PC-9 (cell line): ENCODE results near the gene SCN10A. TPM values are rescaled to one million over a fixed set of nuclear protein-coding genes. Genes with fewer than 3 reads are reported as not detected.

Experiments
- BruUV-seq: library from RNA; stranded (reverse); fragments of 400-500 nt; replicated peaks from 2 replicates; lab custom pipeline; 2021; lab: Mats Ljungman, UMichigan
- CTCF ChIA-PET: fragments of 300-600 bp; sonication (Branson Sonifier 250); formaldehyde crosslinking; loops from one replicate; lab custom pipeline; 2022; ENCODE audit warnings: antibody characterized with exemption; lab: Charles Lee
- POLR2A ChIA-PET: fragments of 300-600 bp; sonication (Branson Sonifier 250); formaldehyde crosslinking; loops from one replicate; lab custom pipeline; 2022; ENCODE audit warnings: antibody characterized with exemption; ENCODE audit not compliant: unreplicated experiment; lab: Charles Lee
- DNase-seq, 2 experiments: peaks; one replicate each; pipeline versions ENCODE4 v3.0.0 to v3.0.0-alpha.2; 2015 to 2022; ENCODE audit warnings: mixed read lengths in 1 of 2
- H2AFZ ChIP-seq: fragments of 200-600 bp; sonication (generic); 2 replicates; pipeline ENCODE4 v1.8.1; 2017; ENCODE audit warnings: antibody characterized with exemption
- H3F3A ChIP-seq: fragments of 200-600 bp; sonication (generic); 2 replicates; pipeline ENCODE4 v1.8.1; 2017; ENCODE audit warnings: antibody characterized with exemption, mild to moderate bottlenecking, low read depth; ENCODE audit not compliant: insufficient read depth
- H3K27ac ChIP-seq: fragments of 200-600 bp; sonication (generic); 2 replicates; pipeline ENCODE4 v1.6.1; 2016; ENCODE audit warnings: mixed run types
- H3K27me3 ChIP-seq: fragments of 200-600 bp; sonication (generic); 2 replicates; pipeline ENCODE4 v1.6.1; 2016; ENCODE audit warnings: low read depth, mixed run types; ENCODE audit not compliant: insufficient read depth
- H3K36me3 ChIP-seq: fragments of 200-600 bp; sonication (generic); 2 replicates; pipeline ENCODE4 v1.6.1; 2016; ENCODE audit warnings: low read depth, mixed run types
- H3K4me1 ChIP-seq: fragments of 200-600 bp; sonication (generic); replicated peaks from 2 replicates; pipeline ENCODE4 v1.6.1; 2016; ENCODE audit warnings: mixed run types; ENCODE audit not compliant: insufficient read depth
- H3K4me2 ChIP-seq: fragments of 200-600 bp; sonication (generic); 2 replicates; pipeline ENCODE4 v1.6.1; 2017; ENCODE audit warnings: mixed run types
- H3K4me3 ChIP-seq: fragments of 200-600 bp; sonication (generic); 2 replicates; pipeline ENCODE4 v1.6.1; 2016; ENCODE audit warnings: mixed run types
- H3K79me2 ChIP-seq: fragments of 200-600 bp; sonication (generic); 2 replicates; pipeline ENCODE4 v1.6.1; 2017; ENCODE audit warnings: low read depth, mixed run types
- H3K9me2 ChIP-seq: fragments of 200-600 bp; sonication (generic); 2 replicates; pipeline ENCODE4 v1.8.1; 2017; ENCODE audit warnings: mild to moderate bottlenecking; ENCODE audit not compliant: insufficient read depth
- H3K9me3 ChIP-seq: fragments of 200-600 bp; sonication (generic); 2 replicates; pipeline ENCODE4 v1.8.1; 2016; ENCODE audit warnings: low read depth; ENCODE audit not compliant: insufficient read depth
- H4K20me1 ChIP-seq: fragments of 200-600 bp; sonication (generic); 2 replicates; pipeline ENCODE4 v1.8.1; 2017; ENCODE audit not compliant: insufficient read depth
- CTCF ChIP-seq: fragments of 200-600 bp; sonication (generic); conservative IDR thresholded peaks from 2 replicates; pipeline ENCODE4 v1.6.1; 2017; ENCODE audit warnings: mixed run types, antibody characterized with exemption, mild to moderate bottlenecking, moderate library complexity
- EZH2 ChIP-seq: fragments of 200-600 bp; sonication (generic); IDR thresholded peaks from 2 replicates; pipeline ENCODE4 v1.8.0; 2017; ENCODE audit warnings: antibody characterized with exemption, low read depth
- intact Hi-C: fragments of 100-400 bp; cut with micrococcal nuclease; formaldehyde crosslinking; loops from one replicate; pipeline ENCODE4 v1.10.0; 2022; ENCODE audit not compliant: unreplicated experiment
- total RNA-seq: library from RNA; stranded (reverse); gene quantifications from 2 replicates; pipeline ENCODE4 v1.2.3, GENCODE V29; 2021

Gene SCN10A
- total RNA-seq, 1 experiment from 2014 or later, result not detected

GRCh38 chr3:38728008-38728407 is 88.0 kb downstream of the SCN10A start:
- Histone ChIP-seq H3K4me3 (no peak overlapping the region), H3K27ac (no peak overlapping the region), H3K9me3 (no peaks in the 10 kb centered on the region), H3K4me1 (no peaks in the 10 kb centered on the region), H3K79me2 (no peaks in the 10 kb centered on the region), H4K20me1 (no peaks in the 10 kb centered on the region), H3K4me2 (no peak overlapping the region), H2AFZ (no peak overlapping the region), H3K36me3 (no peaks in the 10 kb centered on the region), H3K9me2 (no peaks in the 10 kb centered on the region), H3K27me3 (peaks cover 19% of the 10 kb centered on the region; the same call in 1 of the 2 replicates), H3F3A (no peaks in the 10 kb centered on the region)
- DNase-seq, result no peak
- CTCF ChIA-PET, result no interaction called here
- TF ChIP-seq CTCF (no peak), EZH2 (no peak)
- POLR2A ChIA-PET, result no interaction called here
- intact Hi-C loops, result no loop called here
- no TSS peak for BruUV-seq

- Histone ChIP-seq H3K27me3 (peaks cover 23% of the 10 kb centered on the region; the same call in 1 of the 2 replicates), H3K4me1 (no peaks in the 10 kb centered on the region), H3K9me2 (no peaks in the 10 kb centered on the region), H2AFZ (no peak overlapping the region), H3K79me2 (no peaks in the 10 kb centered on the region), H3K4me3 (no peak overlapping the region), H3K27ac (no peak overlapping the region), H3K9me3 (no peaks in the 10 kb centered on the region), H3K4me2 (no peak overlapping the region), H3K36me3 (no peaks in the 10 kb centered on the region), H3F3A (no peaks in the 10 kb centered on the region), H4K20me1 (no peaks in the 10 kb centered on the region)
- intact Hi-C loops, result no loop called here
- ChIA-PET CTCF (no interaction called here), POLR2A (no interaction called here)
- no peak for DNase-seq
- no peak for TF ChIP-seq EZH2
- no TSS peak for BruUV-seq
Measured at GRCh38 chr3:38726751-38727150, 89.3 kb downstream of the SCN10A start.

GRCh38 chr3:38725726-38726419 is 90.1 kb downstream of the SCN10A start:
- ChIA-PET CTCF (no interaction called here), POLR2A (no interaction called here)
- Histone ChIP-seq H3K27me3 (peaks cover 32% of the 10 kb centered on the region), H3K4me2 (no peak overlapping the region), H3K4me1 (no peaks in the 10 kb centered on the region), H3K79me2 (no peaks in the 10 kb centered on the region), H3K9me3 (no peaks in the 10 kb centered on the region), H3K36me3 (no peaks in the 10 kb centered on the region), H4K20me1 (no peaks in the 10 kb centered on the region), H3K9me2 (no peaks in the 10 kb centered on the region), H3F3A (no peaks in the 10 kb centered on the region), H2AFZ (no peak overlapping the region), H3K27ac (no peak overlapping the region), H3K4me3 (no peak overlapping the region)
- no TSS peak for BruUV-seq
- TF ChIP-seq EZH2 (no peak), CTCF (no peak)
- DNase-seq, result no peak
- intact Hi-C loops, result no loop called here

GRCh38 chr3:38724392-38724736 is 91.7 kb downstream of the SCN10A start:
- Histone ChIP-seq H3K4me2 (no peak overlapping the region), H3K4me3 (no peak overlapping the region), H3K79me2 (no peaks in the 10 kb centered on the region), H4K20me1 (no peaks in the 10 kb centered on the region), H3F3A (no peaks in the 10 kb centered on the region), H2AFZ (no peak overlapping the region), H3K9me2 (no peaks in the 10 kb centered on the region), H3K9me3 (no peaks in the 10 kb centered on the region), H3K27ac (no peak overlapping the region), H3K4me1 (no peaks in the 10 kb centered on the region), H3K36me3 (no peaks in the 10 kb centered on the region), H3K27me3 (peaks cover 46% of the 10 kb centered on the region)
- intact Hi-C loops, result no loop called here
- DNase-seq, result no peak
- ChIA-PET POLR2A (no interaction called here), CTCF (no interaction called here)
- BruUV-seq, result no TSS peak
- TF ChIP-seq CTCF (no peak), EZH2 (no peak)
